ENCODE results near the gene C10orf67. TPM values are rescaled to one million over a fixed set of nuclear protein-coding genes. Genes with fewer than 3 reads are reported as not detected.
A peak's percentile ranks its signal among the peaks of the same experiment; 100 is the strongest.

The C10orf67 gene
- total RNA-seq, 1 experiment from 2014 or later, result not detected

DNA sequence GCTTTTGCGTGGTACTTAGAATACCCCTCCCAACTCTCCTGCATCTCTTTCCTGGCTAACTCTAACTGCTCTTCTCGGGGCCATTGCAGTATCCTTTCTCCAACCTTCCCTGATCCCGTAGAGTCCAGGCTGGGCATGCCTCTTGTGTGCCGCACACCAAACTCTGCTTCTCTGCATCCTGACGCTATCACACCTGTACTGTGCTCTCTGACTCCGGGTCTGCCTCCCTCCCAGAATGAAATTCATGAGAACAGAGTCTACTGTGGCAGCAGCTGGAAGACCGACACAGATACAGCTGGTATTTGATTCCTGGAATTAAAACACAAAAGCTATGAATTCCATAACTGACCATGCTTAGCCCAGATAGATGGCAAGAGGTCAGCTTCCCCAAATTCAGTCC lies 60.9 kb downstream of the C10orf67 start:
- H2BK120ac ChIP-seq (ENCODE audit: low read depth, low read length, poor library complexity, severe bottlenecking), result no peak overlapping the region
- no peak overlapping the region for H3K56ac ChIP-seq (ENCODE audit: insufficient read length, low read depth, low read length)
- no peak for DNase-seq
- H3K36me3 Mint-ChIP-seq (ENCODE audit: insufficient read depth in 1 of 3, low read depth in 3 of 3), result peaks cover 0 to 3% (median 3%) of the 10 kb centered on the region in 3 experiments; a peak in 2 of 7 replicates
- TF ChIP-seq, protein P1, sequence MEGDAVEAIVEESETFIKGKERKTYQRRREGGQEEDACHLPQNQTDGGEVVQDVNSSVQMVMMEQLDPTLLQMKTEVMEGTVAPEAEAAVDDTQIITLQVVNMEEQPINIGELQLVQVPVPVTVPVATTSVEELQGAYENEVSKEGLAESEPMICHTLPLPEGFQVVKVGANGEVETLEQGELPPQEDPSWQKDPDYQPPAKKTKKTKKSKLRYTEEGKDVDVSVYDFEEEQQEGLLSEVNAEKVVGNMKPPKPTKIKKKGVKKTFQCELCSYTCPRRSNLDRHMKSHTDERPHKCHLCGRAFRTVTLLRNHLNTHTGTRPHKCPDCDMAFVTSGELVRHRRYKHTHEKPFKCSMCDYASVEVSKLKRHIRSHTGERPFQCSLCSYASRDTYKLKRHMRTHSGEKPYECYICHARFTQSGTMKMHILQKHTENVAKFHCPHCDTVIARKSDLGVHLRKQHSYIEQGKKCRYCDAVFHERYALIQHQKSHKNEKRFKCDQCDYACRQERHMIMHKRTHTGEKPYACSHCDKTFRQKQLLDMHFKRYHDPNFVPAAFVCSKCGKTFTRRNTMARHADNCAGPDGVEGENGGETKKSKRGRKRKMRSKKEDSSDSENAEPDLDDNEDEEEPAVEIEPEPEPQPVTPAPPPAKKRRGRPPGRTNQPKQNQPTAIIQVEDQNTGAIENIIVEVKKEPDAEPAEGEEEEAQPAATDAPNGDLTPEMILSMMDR (conservative IDR thresholded peaks at IDR 0.05), result no peak
- H2AFZ ChIP-seq (ENCODE audit: low read length), result no peak overlapping the region
- H3T11ph ChIP-seq (ENCODE audit: low read length), result no peak overlapping the region
- no peaks in the 10 kb centered on the region for H3K23me2 ChIP-seq (ENCODE audit: insufficient read length, low read depth, low read length, poor library complexity, severe bottlenecking)
- H4K8ac ChIP-seq (replicated peaks; ENCODE audit: insufficient read length, low read depth, low read length), result no peak overlapping the region
- WGBS (ENCODE audit: extremely low coverage, insufficient read length, low lambda C conversion rate), result no CpG with 5 or more reads among the region's 7 CpGs
- no peak overlapping the region for H3K18ac ChIP-seq (ENCODE audit: insufficient read length, low read depth, low read length)
- no peak overlapping the region for H3K23ac ChIP-seq (ENCODE audit: insufficient read length, low read depth, low read length)
- no peak overlapping the region for H2BK5ac ChIP-seq (ENCODE audit: insufficient read length, low read length)
- peaks cover 3 to 9% of the 10 kb centered on the region in 2 experiments; a peak in 3 of 5 replicates for H3K9me3 Mint-ChIP-seq
- H3K27me3 ChIP-seq (ENCODE audit: insufficient read depth, low read length), result no peaks in the 10 kb centered on the region
- no peak overlapping the region for H4K91ac ChIP-seq (ENCODE audit: insufficient read length, low read depth, low read length)
- peaks cover 21% of the 10 kb centered on the region for H3K27me3 Mint-ChIP-seq (ENCODE audit: low read depth)
- no peak overlapping the region for H3K4me2 ChIP-seq (ENCODE audit: insufficient read depth, insufficient read length, low read length)
- H3K79me2 ChIP-seq (ENCODE audit: insufficient read depth, low read length), result no peaks in the 10 kb centered on the region
- H2AK5ac ChIP-seq (ENCODE audit: insufficient read length, low read length), result no peak overlapping the region
- no peak overlapping the region for H2BK12ac ChIP-seq (ENCODE audit: insufficient read length, low read depth, low read length)
- peaks cover 26 to 36% of the 10 kb centered on the region in 2 experiments for H3K4me1 Mint-ChIP-seq
- no peak overlapping the region for H2BK20ac ChIP-seq (ENCODE audit: low read depth, low read length, poor library complexity, severe bottlenecking)
- H3K27ac Mint-ChIP-seq, result peak overlapping the region in 1 of 3 experiments; percentile 17; a peak in 2 of 7 replicates
- no peak overlapping the region for H3K4ac ChIP-seq (ENCODE audit: low read depth, low read length)
- no peaks in the 10 kb centered on the region for H3K79me1 ChIP-seq (ENCODE audit: insufficient read depth, low read depth, low read length, poor library complexity, severe bottlenecking)
- no peak overlapping the region for H2BK15ac ChIP-seq (ENCODE audit: low read depth, low read length)
- H3K9ac ChIP-seq (ENCODE audit: extremely low read depth, insufficient read length, low read length), result no peak overlapping the region
- H3K9me3 ChIP-seq (ENCODE audit: control insufficient read depth, low read depth, low read length), result no peaks in the 10 kb centered on the region
- H3K4me3 Mint-ChIP-seq, result no peak overlapping the region
- H4K5ac ChIP-seq (ENCODE audit: insufficient read length, low read depth, low read length), result no peak overlapping the region
- H3K27ac ChIP-seq (ENCODE audit: insufficient read length, low read depth, low read length), result no peak overlapping the region
- H3K4me1 ChIP-seq (ENCODE audit: insufficient read depth, low read length), result 0 out of 2 replicates have a peak, but pooled peaks cover 2% of the 10 kb centered on the region
- no peak overlapping the region for H3K14ac ChIP-seq (ENCODE audit: insufficient read depth, low read length)
- H4K20me1 ChIP-seq (ENCODE audit: control insufficient read depth, insufficient read depth, insufficient read length), result no peaks in the 10 kb centered on the region

All from H9 (cell line).